SK-N-SH (cell line): Measurements from ENCODE around the gene RGS7.

ENCODE experiments used
- TCF12 ChIP-seq: IDR thresholded peaks from 2 replicates; pipeline ENCODE4 v1.4.0; 2012
- TF ChIP-seq, protein P1 (sequence below): fragments of 200-600 bp; sonication (generic); IDR thresholded peaks from 2 replicates; pipeline ENCODE4 v1.6.1; 2017; ENCODE audit warnings: antibody characterized with exemption, mild to moderate bottlenecking, moderate library complexity

DNA sequence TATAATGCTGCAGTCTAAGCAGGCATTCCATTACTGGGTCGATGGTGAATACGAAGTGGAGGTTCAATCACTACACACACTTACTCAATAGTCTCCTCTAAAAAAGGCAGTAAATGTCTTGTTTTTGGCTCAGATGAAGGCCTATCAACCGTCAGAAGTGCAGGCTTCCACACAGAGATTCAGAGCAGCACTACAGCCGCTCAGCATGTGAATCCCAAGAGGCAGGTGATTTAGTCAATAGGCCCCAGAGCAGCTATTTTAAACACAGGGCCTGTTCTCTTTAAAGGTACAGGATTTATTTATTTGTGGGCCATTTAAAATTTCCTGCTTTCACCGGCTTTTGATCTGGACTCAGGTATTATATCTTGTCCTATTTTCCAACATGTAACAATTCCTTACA lies 293.7 kb downstream of the RGS7 start:
- no peak for TF ChIP-seq TCF12
- TF ChIP-seq, protein P1, sequence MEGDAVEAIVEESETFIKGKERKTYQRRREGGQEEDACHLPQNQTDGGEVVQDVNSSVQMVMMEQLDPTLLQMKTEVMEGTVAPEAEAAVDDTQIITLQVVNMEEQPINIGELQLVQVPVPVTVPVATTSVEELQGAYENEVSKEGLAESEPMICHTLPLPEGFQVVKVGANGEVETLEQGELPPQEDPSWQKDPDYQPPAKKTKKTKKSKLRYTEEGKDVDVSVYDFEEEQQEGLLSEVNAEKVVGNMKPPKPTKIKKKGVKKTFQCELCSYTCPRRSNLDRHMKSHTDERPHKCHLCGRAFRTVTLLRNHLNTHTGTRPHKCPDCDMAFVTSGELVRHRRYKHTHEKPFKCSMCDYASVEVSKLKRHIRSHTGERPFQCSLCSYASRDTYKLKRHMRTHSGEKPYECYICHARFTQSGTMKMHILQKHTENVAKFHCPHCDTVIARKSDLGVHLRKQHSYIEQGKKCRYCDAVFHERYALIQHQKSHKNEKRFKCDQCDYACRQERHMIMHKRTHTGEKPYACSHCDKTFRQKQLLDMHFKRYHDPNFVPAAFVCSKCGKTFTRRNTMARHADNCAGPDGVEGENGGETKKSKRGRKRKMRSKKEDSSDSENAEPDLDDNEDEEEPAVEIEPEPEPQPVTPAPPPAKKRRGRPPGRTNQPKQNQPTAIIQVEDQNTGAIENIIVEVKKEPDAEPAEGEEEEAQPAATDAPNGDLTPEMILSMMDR, result no peak
